ENCODE data around the gene FMN1.

DNA sequence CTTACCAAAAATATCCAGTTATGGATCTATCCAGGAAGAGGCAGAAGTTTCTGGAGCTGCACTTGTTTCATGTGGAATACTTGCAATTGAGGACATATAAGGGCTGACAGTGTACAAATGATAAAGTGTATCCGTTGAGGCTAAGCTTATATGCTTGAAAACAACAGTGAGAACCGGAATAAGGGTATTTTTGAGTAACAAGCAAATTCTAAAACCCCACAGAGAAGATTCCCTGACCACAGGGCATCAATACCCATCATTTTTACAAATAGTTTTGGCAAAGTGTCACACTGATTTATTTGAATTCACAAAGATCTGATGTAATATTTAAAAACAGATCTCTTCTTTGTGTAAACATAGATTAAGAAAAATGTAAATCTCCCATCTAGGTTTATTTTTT lies 208.4 kb downstream of the FMN1 start:
- TF ChIP-seq, protein P1, sequence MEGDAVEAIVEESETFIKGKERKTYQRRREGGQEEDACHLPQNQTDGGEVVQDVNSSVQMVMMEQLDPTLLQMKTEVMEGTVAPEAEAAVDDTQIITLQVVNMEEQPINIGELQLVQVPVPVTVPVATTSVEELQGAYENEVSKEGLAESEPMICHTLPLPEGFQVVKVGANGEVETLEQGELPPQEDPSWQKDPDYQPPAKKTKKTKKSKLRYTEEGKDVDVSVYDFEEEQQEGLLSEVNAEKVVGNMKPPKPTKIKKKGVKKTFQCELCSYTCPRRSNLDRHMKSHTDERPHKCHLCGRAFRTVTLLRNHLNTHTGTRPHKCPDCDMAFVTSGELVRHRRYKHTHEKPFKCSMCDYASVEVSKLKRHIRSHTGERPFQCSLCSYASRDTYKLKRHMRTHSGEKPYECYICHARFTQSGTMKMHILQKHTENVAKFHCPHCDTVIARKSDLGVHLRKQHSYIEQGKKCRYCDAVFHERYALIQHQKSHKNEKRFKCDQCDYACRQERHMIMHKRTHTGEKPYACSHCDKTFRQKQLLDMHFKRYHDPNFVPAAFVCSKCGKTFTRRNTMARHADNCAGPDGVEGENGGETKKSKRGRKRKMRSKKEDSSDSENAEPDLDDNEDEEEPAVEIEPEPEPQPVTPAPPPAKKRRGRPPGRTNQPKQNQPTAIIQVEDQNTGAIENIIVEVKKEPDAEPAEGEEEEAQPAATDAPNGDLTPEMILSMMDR (IDR thresholded peaks at IDR 0.05; ENCODE audit: poor library complexity, severe bottlenecking) = no peak
- TF ChIP-seq TAF1 (IDR thresholded peaks at IDR 0.05; ENCODE audit: low read depth) = no peak
- no peak for TF ChIP-seq RAD21 (conservative IDR thresholded peaks at IDR 0.05)
- TF ChIP-seq POLR2AphosphoS5 (IDR thresholded peaks at IDR 0.05) = no peak
- no peak for TF ChIP-seq EZH2 (IDR thresholded peaks at IDR 0.05; ENCODE audit: borderline replicate concordance, insufficient read depth, low read length, poor library complexity, severe bottlenecking)
